B cell (primary cell): Measurements from ENCODE around the gene MISP3. TPM values are rescaled to one million over a fixed set of nuclear protein-coding genes. Genes with fewer than 3 reads are reported as not detected.

ENCODE experiments used
- ATAC-seq: fragments of 200-7000 bp; cut with Tn5 transposase; one replicate; pipeline ENCODE4 v1.10.0; 2021; ENCODE audit warnings: low read depth, mild to moderate bottlenecking, moderate number of reproducible peaks, moderate library complexity
- CTCF ChIA-PET: fragments of 350-600 bp; sonication (Branson Sonifier 250); formaldehyde crosslinking; loops from one replicate; lab custom pipeline; 2021; ENCODE audit warnings: antibody characterized with exemption, inconsistent platforms; lab: Charles Lee
- POLR2A ChIA-PET: fragments of 350-600 bp; sonication (Branson Sonifier 250); formaldehyde crosslinking; loops from one replicate; lab custom pipeline; 2021; ENCODE audit warnings: antibody characterized with exemption; lab: Charles Lee
- DNase-seq: peaks from one replicate; pipeline ENCODE4 v3.0.0; 2013
- H2AFZ ChIP-seq: 2 replicates; pipeline ENCODE4 v1.6.1; 2012; ENCODE audit warnings: mild to moderate bottlenecking, low read depth, low read length; ENCODE audit not compliant: insufficient read depth, poor library complexity, severe bottlenecking
- H3K27ac ChIP-seq, 2 donors: 1 replicate in 1 of 2; 2 replicates in 1 of 2; pipeline ENCODE4 v1.5.1; 2012 to 2013; ENCODE audit warnings: low read length in 2 of 2, mild to moderate bottlenecking in 2 of 2, moderate library complexity in 1 of 2
- H3K27me3 ChIP-seq, 4 experiments: fragments of 200-600 bp in 1 of 4; sonication (generic) in 1 of 4; replicated peaks in 1 of 4; 1 replicate in 2 of 4; 2 replicates in 2 of 4; pipeline versions ENCODE4 v1.6.1 to v1.7.0; 2013 to 2016; ENCODE audit warnings: low read length in 3 of 4, mild to moderate bottlenecking in 2 of 4, mixed read lengths in 1 of 4, moderate library complexity in 1 of 4; ENCODE audit not compliant: insufficient read depth in 4 of 4, control insufficient read depth in 3 of 4; ENCODE audit errors: control extremely low read depth in 1 of 4
- H3K36me3 ChIP-seq, 2 experiments: replicated peaks in 1 of 2; 1 replicate in 1 of 2; 2 replicates in 1 of 2; pipeline versions ENCODE4 v1.6.1 to v1.7.1; 2013; ENCODE audit warnings: low read length in 1 of 2; ENCODE audit not compliant: insufficient read depth in 2 of 2, control insufficient read depth in 1 of 2; ENCODE audit errors: control extremely low read depth in 1 of 2, extremely low read depth in 1 of 2
- H3K4me1 ChIP-seq, 2 donors: fragments of 200-600 bp in 1 of 2; sonication (generic) in 1 of 2; 1 replicate in 1 of 2; 2 replicates in 1 of 2; pipeline versions ENCODE4 v1.5.1 to v1.6.1; 2013 to 2017; ENCODE audit warnings: low read length in 2 of 2; ENCODE audit not compliant: control insufficient read depth in 2 of 2, insufficient read depth in 2 of 2
- H3K4me2 ChIP-seq: replicated peaks from 2 replicates; pipeline ENCODE3; 2012; ENCODE audit warnings: mild to moderate bottlenecking, low read depth, low read length; ENCODE audit not compliant: poor library complexity, severe bottlenecking
- H3K4me3 ChIP-seq, 5 experiments: fragments of 200-600 bp in 1 of 5; sonication (generic) in 1 of 5; 1 replicate in 3 of 5; 2 replicates in 2 of 5; pipeline versions ENCODE4 v1.5.1 to v1.7.0; 2011 to 2016; ENCODE audit warnings: low read length in 4 of 5, mild to moderate bottlenecking in 4 of 5, low read depth in 2 of 5, control low read depth in 1 of 5, moderate library complexity in 1 of 5; ENCODE audit not compliant: insufficient read depth in 1 of 5; ENCODE audit errors: control extremely low read depth in 1 of 5, extremely low read depth in 1 of 5
- H3K79me2 ChIP-seq: fragments of 200-600 bp; sonication (generic); one replicate; pipeline ENCODE4 v1.6.0; 2016; ENCODE audit warnings: low read length; ENCODE audit not compliant: control insufficient read depth, insufficient read depth
- H3K9ac ChIP-seq: fragments of 200-600 bp; sonication (generic); 2 replicates; pipeline ENCODE4 v1.6.1; 2017; ENCODE audit warnings: mild to moderate bottlenecking, low read length, moderate library complexity
- H3K9me3 ChIP-seq, 3 donors: one replicate each; pipeline versions ENCODE4 v1.6.1 to v1.7.1; 2013; ENCODE audit warnings: low read length in 2 of 3; ENCODE audit not compliant: control insufficient read depth in 2 of 3, insufficient read depth in 1 of 3; ENCODE audit errors: control extremely low read depth in 1 of 3
- H4K20me1 ChIP-seq: 2 replicates; pipeline ENCODE4 v1.6.0; 2012; ENCODE audit warnings: mild to moderate bottlenecking, low read length; ENCODE audit not compliant: insufficient read depth, control insufficient read depth, poor library complexity, severe bottlenecking
- H3K27ac Mint-ChIP-seq: one replicate; pipeline ENCODE4 v1.8.0; 2021; ENCODE audit warnings: mixed read lengths
- H3K27me3 Mint-ChIP-seq: one replicate; pipeline ENCODE4 v1.8.0; 2021; ENCODE audit warnings: mixed read lengths
- H3K4me1 Mint-ChIP-seq: one replicate; pipeline ENCODE4 v1.8.0; 2021; ENCODE audit warnings: mixed read lengths
- H3K4me3 Mint-ChIP-seq: one replicate; pipeline ENCODE4 v1.8.0; 2021; ENCODE audit warnings: mixed read lengths
- H3K9me3 Mint-ChIP-seq: one replicate; pipeline ENCODE4 v1.8.0; 2022; ENCODE audit warnings: mixed read lengths; ENCODE audit not compliant: insufficient read depth
- EZH2 ChIP-seq: IDR thresholded peaks from 2 replicates; pipeline ENCODE4 v1.6.1; 2012; ENCODE audit warnings: borderline replicate concordance, low read depth, mild to moderate bottlenecking, moderate library complexity, low read length; ENCODE audit not compliant: insufficient read depth, poor library complexity, severe bottlenecking
- WGBS: methylation state at CpG from one replicate; pipeline ENCODE4 v1.1.5; 2013; ENCODE audit warnings: missing lambda C conversion rate; ENCODE audit not compliant: insufficient coverage; 5-methylcytosine and 5-hydroxymethylcytosine counted together
- intact Hi-C: fragments of 100-400 bp; cut with micrococcal nuclease; formaldehyde crosslinking; loops from one replicate; pipeline ENCODE4 v1.10.0; 2022
- polyA plus RNA-seq: library from polyadenylated mRNA; depleted of rRNA; stranded (reverse); fragments of >200 nt; gene quantifications from 2 replicates; pipeline ENCODE4 v1.2.3, GENCODE V29; 2012
- total RNA-seq, 2 donors: library from RNA; stranded (reverse); fragments of 120-200 nt in 1 of 2; gene quantifications; 1 replicate in 1 of 2; 2 replicates in 1 of 2; pipeline versions ENCODE4 v1.2.3 to v1.2.4, GENCODE V29; 2013 to 2022
- TF ChIP-seq, protein P1 (sequence below): fragments of 200-600 bp; IDR thresholded peaks from one replicate; pipeline ENCODE4 v1.8.0; 2022; ENCODE audit warnings: antibody characterized with exemption, mild to moderate bottlenecking

MISP3 gene
- total and polyA plus RNA-seq, 2 donors (not counting 1 experiment from before 2014, with no cell fraction given), result 0.34 TPM

DNA sequence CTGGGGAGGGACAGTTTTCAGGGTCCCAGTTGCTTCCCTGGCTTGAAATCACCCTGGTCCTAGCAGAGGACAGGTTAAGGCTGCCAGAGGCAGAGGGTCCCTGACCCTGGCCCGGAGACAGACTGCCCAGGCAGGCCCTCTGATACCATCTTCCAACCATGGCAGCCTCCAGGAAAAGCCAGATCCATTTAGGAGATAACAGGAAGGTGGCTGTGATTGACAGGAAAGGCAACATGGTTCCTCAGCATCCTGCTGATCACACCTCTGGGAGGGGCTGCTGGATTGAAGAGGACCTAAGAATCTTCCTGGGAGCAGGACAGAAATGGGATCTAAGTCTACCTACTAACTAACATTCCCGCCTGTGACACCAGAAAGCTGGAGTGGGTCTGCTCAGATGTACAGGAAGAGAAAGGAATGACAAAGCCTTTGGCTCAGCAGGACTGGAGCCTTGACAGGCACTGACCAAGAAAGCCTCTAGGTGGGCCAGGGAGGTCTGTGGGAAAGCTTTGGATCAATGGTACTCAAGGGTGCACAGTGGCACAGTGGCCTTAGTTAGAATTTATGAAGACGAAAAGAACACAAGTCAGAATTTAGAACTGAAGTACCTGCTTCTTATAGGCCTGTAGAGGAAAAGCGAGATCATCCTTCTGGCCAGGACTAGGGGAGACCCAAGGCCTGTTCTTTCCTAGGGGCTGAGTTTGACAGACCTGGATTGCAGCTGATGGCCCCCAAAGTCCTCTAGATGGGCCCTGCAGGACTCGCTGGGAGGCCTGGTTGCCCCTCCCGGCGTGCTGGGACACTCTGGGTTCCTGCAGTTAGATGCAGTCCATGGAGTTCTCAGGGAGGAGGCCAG lies 47.3 kb downstream of the MISP3 start:
- H3K27me3 ChIP-seq, result no peaks in the 10 kb centered on the region
- WGBS, result 100% methylated on average over 6 of the region's 7 CpGs
- H3K27me3 Mint-ChIP-seq, result no peaks in the 10 kb centered on the region
- H2AFZ ChIP-seq, result no peak overlapping the region
- peaks cover 33% of the 10 kb centered on the region for H3K4me1 Mint-ChIP-seq
- H3K36me3 ChIP-seq, result no peaks in the 10 kb centered on the region
- intact Hi-C loops, result no loop called here
- H3K4me3 Mint-ChIP-seq, result no peak overlapping the region
- peaks cover 30 to 32% of the 10 kb centered on the region in 2 donors for H3K4me1 ChIP-seq
- no peak for DNase-seq
- ChIA-PET POLR2A (no interaction called here), CTCF (interaction anchor here (1.4 to 2.6 kb wide), 2 partner anchors 17 to 48 kb away, joined by 4 to 12 read pairs; partner anchors contain the start of gene ASF1B)
- H3K9me3 Mint-ChIP-seq, result no peaks in the 10 kb centered on the region
- H3K9me3 ChIP-seq, result no peaks in the 10 kb centered on the region
- H3K4me3 ChIP-seq, result no peak overlapping the region
- no peak for ATAC-seq
- TF ChIP-seq, protein P1, sequence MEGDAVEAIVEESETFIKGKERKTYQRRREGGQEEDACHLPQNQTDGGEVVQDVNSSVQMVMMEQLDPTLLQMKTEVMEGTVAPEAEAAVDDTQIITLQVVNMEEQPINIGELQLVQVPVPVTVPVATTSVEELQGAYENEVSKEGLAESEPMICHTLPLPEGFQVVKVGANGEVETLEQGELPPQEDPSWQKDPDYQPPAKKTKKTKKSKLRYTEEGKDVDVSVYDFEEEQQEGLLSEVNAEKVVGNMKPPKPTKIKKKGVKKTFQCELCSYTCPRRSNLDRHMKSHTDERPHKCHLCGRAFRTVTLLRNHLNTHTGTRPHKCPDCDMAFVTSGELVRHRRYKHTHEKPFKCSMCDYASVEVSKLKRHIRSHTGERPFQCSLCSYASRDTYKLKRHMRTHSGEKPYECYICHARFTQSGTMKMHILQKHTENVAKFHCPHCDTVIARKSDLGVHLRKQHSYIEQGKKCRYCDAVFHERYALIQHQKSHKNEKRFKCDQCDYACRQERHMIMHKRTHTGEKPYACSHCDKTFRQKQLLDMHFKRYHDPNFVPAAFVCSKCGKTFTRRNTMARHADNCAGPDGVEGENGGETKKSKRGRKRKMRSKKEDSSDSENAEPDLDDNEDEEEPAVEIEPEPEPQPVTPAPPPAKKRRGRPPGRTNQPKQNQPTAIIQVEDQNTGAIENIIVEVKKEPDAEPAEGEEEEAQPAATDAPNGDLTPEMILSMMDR, result no peak
- no peak for TF ChIP-seq EZH2
- H3K27ac Mint-ChIP-seq, result no peak overlapping the region
- H4K20me1 ChIP-seq, result peaks cover 23% of the 10 kb centered on the region
- no peak overlapping the region for H3K27ac ChIP-seq
- no peak overlapping the region for H3K9ac ChIP-seq
- H3K4me2 ChIP-seq, result no peak overlapping the region
- H3K79me2 ChIP-seq, result peaks cover 20% of the 10 kb centered on the region

GRCh38 chr19:14120497-14120780 lies 47.9 kb downstream of the MISP3 start:
- H3K4me3 Mint-ChIP-seq, result no peak overlapping the region
- Histone ChIP-seq H3K36me3 (no peaks in the 10 kb centered on the region), H3K79me2 (peaks cover 19% of the 10 kb centered on the region), H3K4me2 (no peak overlapping the region), H3K4me3 (no peak overlapping the region), H3K9ac (no peak overlapping the region), H2AFZ (no peak overlapping the region), H4K20me1 (peaks cover 18% of the 10 kb centered on the region), H3K27me3 (no peaks in the 10 kb centered on the region), H3K27ac (no peak overlapping the region), H3K9me3 (no peaks in the 10 kb centered on the region), H3K4me1 (peaks cover 24 to 27% of the 10 kb centered on the region in 2 donors)
- no peak for DNase-seq
- no peaks in the 10 kb centered on the region for H3K9me3 Mint-ChIP-seq
- H3K4me1 Mint-ChIP-seq, result peaks cover 27% of the 10 kb centered on the region
- no peak overlapping the region for H3K27ac Mint-ChIP-seq
- H3K27me3 Mint-ChIP-seq, result no peaks in the 10 kb centered on the region
- TF ChIP-seq, protein P1, result no peak
- no peak for TF ChIP-seq EZH2
- ATAC-seq, result no peak
- ChIA-PET POLR2A (no interaction called here), CTCF (interaction anchor here (1.4 kb wide), 1 partner anchor 49 kb away, joined by 4 read pairs; no protein-coding TSS in a partner anchor)
- intact Hi-C loops, result no loop called here
- 100% methylated on average over 6 of the region's 7 CpGs for WGBS
